HG03571 (cell line): ENCODE results near the gene DPF3.

ENCODE experiments used
- ATAC-seq: cut with Tn5 transposase; IDR thresholded peaks from one replicate; pipeline ENCODE4 v1.9.1; 2021; ENCODE audit not compliant: unreplicated experiment

DPF3 gene

GRCh38 chr14:72722201-72722785 lies 171.6 kb downstream of the DPF3 start:
- no peak for ATAC-seq

- no peak for ATAC-seq
Measured at GRCh38 chr14:72721083-72721482, 172.8 kb downstream of the DPF3 start.

- no peak for ATAC-seq
Measured at GRCh38 chr14:72717220-72717619, 176.7 kb downstream of the DPF3 start.

GRCh38 chr14:72716476-72716875 lies 177.4 kb downstream of the DPF3 start:
- no peak for ATAC-seq

GRCh38 chr14:72715850-72716228 lies 178.1 kb downstream of the DPF3 start:
- ATAC-seq = no peak

GRCh38 chr14:72715215-72715849 lies 178.6 kb downstream of the DPF3 start:
- ATAC-seq = no peak

- ATAC-seq = no peak
Measured at GRCh38 chr14:72714871-72715214, 179.1 kb downstream of the DPF3 start.

GRCh38 chr14:72714094-72714493 lies 179.8 kb downstream of the DPF3 start:
- ATAC-seq = no peak

GRCh38 chr14:72711936-72712335 lies 182.0 kb downstream of the DPF3 start:
- ATAC-seq = no peak

GRCh38 chr14:72709916-72710611 lies 183.8 kb downstream of the DPF3 start:
- ATAC-seq = no peak

- ATAC-seq = no peak
Measured at GRCh38 chr14:72708708-72709475, 185.0 kb downstream of the DPF3 start.

GRCh38 chr14:72708222-72708621 lies 185.7 kb downstream of the DPF3 start:
- no peak for ATAC-seq

- no peak for ATAC-seq
Measured at GRCh38 chr14:72706485-72706884, 187.4 kb downstream of the DPF3 start.

- no peak for ATAC-seq
Measured at GRCh38 chr14:72704502-72704901, 189.4 kb downstream of the DPF3 start.

- no peak for ATAC-seq
Measured at GRCh38 chr14:72701605-72702004, 192.3 kb downstream of the DPF3 start.

- no peak for ATAC-seq
Measured at GRCh38 chr14:72701237-72701565, 192.7 kb downstream of the DPF3 start.

GRCh38 chr14:72700338-72701236 lies 193.3 kb downstream of the DPF3 start:
- ATAC-seq = no peak

- no peak for ATAC-seq
Measured at GRCh38 chr14:72699852-72700257, 194.0 kb downstream of the DPF3 start.

- ATAC-seq = no peak
Measured at GRCh38 chr14:72699443-72699842, 194.5 kb downstream of the DPF3 start.

- ATAC-seq = no peak
Measured at GRCh38 chr14:72692696-72693095, 201.2 kb downstream of the DPF3 start.

- ATAC-seq = no peak
Measured at GRCh38 chr14:72690324-72690723, 203.6 kb downstream of the DPF3 start.
